Osteoblast (primary cell): ENCODE data around the gene SPTAN1. TPM values are rescaled to one million over a fixed set of nuclear protein-coding genes. Genes with fewer than 3 reads are reported as not detected.
A peak's percentile ranks its signal among the peaks of the same experiment; 100 is the strongest.

Experiments used
- DNase-seq: peaks from one replicate; pipeline ENCODE4 v3.0.0; 2011; ENCODE audit warnings: low spot score, mixed read lengths; ENCODE audit not compliant: insufficient read length; ENCODE audit errors: missing footprints
- H2AFZ ChIP-seq: 2 replicates; pipeline ENCODE4 v1.6.0; 2011; ENCODE audit warnings: mild to moderate bottlenecking, low read length
- H3K27ac ChIP-seq: 2 replicates; pipeline ENCODE4 v1.5.1; 2011; ENCODE audit warnings: mild to moderate bottlenecking, low read depth, low read length, moderate library complexity
- H3K27me3 ChIP-seq: 2 replicates; pipeline ENCODE4 v1.6.0; 2012; ENCODE audit warnings: mild to moderate bottlenecking, control low read depth, inconsistent platforms, low read length, moderate library complexity; ENCODE audit not compliant: insufficient read depth
- H3K36me3 ChIP-seq: 2 replicates; pipeline ENCODE4 v1.5.1; 2011; ENCODE audit warnings: mild to moderate bottlenecking, low read length, control low read depth, moderate library complexity; ENCODE audit not compliant: insufficient read depth
- H3K4me1 ChIP-seq: 2 replicates; pipeline ENCODE4 v1.5.1; 2011; ENCODE audit warnings: mild to moderate bottlenecking, low read length, control low read depth, moderate library complexity; ENCODE audit not compliant: insufficient read depth
- H3K4me2 ChIP-seq: 2 replicates; pipeline ENCODE4 v1.6.0; 2011; ENCODE audit warnings: mild to moderate bottlenecking, low read length; ENCODE audit not compliant: insufficient read depth
- H3K4me3 ChIP-seq: fragments of 200-600 bp; sonication (generic); 3 replicates; pipeline ENCODE4 v1.5.1; 2012; ENCODE audit warnings: mild to moderate bottlenecking, low read length, inconsistent platforms; ENCODE audit not compliant: insufficient read depth
- H3K79me2 ChIP-seq: 2 replicates; pipeline ENCODE4 v1.6.0; 2012; ENCODE audit warnings: mild to moderate bottlenecking, low read length, control low read depth, inconsistent platforms; ENCODE audit not compliant: insufficient read depth
- H3K9me3 ChIP-seq: 2 replicates; pipeline ENCODE4 v1.5.1; 2011; ENCODE audit warnings: low read depth, low read length, control low read depth
- H4K20me1 ChIP-seq: 2 replicates; pipeline ENCODE4 v1.6.0; 2012; ENCODE audit warnings: mild to moderate bottlenecking, low read length, control low read depth; ENCODE audit not compliant: insufficient read depth
- total RNA-seq: library from RNA; depleted of rRNA; stranded (reverse); fragments of >200 nt; gene quantifications from 2 replicates; pipeline ENCODE4 v1.2.3, GENCODE V29; 2012
- TF ChIP-seq, protein P1 (sequence below): IDR thresholded peaks from 2 replicates; pipeline ENCODE4 v1.5.1; 2011; ENCODE audit warnings: mild to moderate bottlenecking, low read depth, low read length, moderate library complexity; ENCODE audit errors: extremely low read depth

The SPTAN1 gene
- total RNA-seq, 1 donor: 354 TPM

DNA sequence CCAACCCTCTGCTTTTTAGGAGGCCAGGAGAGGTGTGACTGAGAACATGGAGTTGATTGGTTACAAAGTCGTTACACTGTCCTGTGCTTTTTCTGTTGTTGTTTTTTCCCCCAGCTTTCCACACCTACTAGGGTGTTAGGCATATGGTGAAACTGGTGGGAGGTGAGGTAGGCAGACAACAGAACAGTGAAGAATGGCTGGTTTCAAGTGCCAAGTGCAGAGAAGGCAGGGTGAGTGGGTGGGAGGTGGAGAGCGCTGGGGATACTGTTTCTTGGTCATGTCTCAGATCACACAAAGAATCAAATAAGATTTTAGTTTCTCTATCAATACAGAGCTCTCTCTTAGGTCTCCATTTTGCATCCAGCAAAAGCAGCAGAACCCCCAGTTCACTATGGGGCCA, 2.2 kb upstream of the SPTAN1 start:
- H4K20me1 ChIP-seq: peaks cover 25% of the 10 kb centered on the region
- peak overlapping the region; percentile 11 for H3K4me3 ChIP-seq
- H3K79me2 ChIP-seq: peaks cover 27% of the 10 kb centered on the region
- no peaks in the 10 kb centered on the region for H3K9me3 ChIP-seq
- no peaks in the 10 kb centered on the region for H3K27me3 ChIP-seq
- peak overlapping the region; percentile 90 for H3K4me2 ChIP-seq
- H3K36me3 ChIP-seq: no peaks in the 10 kb centered on the region
- no peak for DNase-seq
- H2AFZ ChIP-seq: peak overlapping the region; percentile 51
- TF ChIP-seq, protein P1, sequence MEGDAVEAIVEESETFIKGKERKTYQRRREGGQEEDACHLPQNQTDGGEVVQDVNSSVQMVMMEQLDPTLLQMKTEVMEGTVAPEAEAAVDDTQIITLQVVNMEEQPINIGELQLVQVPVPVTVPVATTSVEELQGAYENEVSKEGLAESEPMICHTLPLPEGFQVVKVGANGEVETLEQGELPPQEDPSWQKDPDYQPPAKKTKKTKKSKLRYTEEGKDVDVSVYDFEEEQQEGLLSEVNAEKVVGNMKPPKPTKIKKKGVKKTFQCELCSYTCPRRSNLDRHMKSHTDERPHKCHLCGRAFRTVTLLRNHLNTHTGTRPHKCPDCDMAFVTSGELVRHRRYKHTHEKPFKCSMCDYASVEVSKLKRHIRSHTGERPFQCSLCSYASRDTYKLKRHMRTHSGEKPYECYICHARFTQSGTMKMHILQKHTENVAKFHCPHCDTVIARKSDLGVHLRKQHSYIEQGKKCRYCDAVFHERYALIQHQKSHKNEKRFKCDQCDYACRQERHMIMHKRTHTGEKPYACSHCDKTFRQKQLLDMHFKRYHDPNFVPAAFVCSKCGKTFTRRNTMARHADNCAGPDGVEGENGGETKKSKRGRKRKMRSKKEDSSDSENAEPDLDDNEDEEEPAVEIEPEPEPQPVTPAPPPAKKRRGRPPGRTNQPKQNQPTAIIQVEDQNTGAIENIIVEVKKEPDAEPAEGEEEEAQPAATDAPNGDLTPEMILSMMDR: no peak
- H3K27ac ChIP-seq: peak overlapping the region; percentile 77
- H3K4me1 ChIP-seq: peaks cover 42% of the 10 kb centered on the region

DNA sequence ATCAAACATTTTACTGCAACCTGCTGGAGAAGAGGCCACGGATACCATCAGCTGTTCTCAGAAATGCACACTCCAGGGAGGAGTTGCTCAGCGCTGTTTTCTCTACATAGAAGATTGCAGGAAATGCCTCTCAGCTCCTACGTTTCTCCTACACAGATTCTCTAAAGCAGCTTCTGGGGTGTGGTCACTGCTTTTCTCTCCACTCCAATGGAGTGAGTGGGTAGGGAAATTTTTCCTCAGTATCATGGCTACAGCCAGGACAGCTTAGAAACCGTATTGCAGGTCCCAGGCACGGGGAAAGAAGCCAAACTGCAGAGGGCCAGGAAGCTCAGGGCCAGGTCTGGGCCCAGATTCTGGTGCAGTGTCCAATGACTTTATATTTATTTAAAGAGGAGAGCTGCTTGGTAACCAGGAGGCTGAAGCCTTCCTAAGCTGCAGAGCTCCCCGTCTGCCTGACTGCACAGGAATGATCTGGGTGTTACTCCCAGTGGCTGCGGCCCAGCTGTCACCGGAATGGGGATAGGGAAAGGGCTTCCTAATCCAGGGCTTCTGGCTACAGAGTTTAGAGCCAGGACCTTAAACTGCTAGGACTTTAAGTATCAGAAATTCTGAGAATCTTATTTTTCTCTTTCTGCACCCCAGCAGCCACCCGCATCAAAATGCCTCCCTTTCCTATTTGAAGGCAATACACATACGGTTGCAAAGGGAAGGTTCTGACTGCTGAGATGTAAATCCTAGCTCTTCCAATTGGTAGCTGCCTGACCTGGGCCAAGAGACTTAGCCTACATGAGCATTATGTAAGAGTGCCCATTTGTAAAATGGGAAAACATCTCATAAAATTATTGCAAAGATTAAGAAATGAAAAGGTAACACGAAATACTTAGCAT, 1.4 kb upstream of the SPTAN1 start:
- peak; percentile 26 for DNase-seq
- TF ChIP-seq, protein P1: no peak
- peaks cover 35% of the 10 kb centered on the region for H3K79me2 ChIP-seq
- H2AFZ ChIP-seq: peak overlapping the region; percentile 51
- H3K36me3 ChIP-seq: no peaks in the 10 kb centered on the region
- H3K4me1 ChIP-seq: peaks cover 49% of the 10 kb centered on the region
- H3K4me3 ChIP-seq: peak overlapping the region; percentile 93
- peaks cover 32% of the 10 kb centered on the region for H4K20me1 ChIP-seq
- no peaks in the 10 kb centered on the region for H3K27me3 ChIP-seq
- H3K4me2 ChIP-seq: peak overlapping the region; percentile 90
- H3K27ac ChIP-seq: peak overlapping the region; percentile 77
- H3K9me3 ChIP-seq: no peaks in the 10 kb centered on the region

DNA sequence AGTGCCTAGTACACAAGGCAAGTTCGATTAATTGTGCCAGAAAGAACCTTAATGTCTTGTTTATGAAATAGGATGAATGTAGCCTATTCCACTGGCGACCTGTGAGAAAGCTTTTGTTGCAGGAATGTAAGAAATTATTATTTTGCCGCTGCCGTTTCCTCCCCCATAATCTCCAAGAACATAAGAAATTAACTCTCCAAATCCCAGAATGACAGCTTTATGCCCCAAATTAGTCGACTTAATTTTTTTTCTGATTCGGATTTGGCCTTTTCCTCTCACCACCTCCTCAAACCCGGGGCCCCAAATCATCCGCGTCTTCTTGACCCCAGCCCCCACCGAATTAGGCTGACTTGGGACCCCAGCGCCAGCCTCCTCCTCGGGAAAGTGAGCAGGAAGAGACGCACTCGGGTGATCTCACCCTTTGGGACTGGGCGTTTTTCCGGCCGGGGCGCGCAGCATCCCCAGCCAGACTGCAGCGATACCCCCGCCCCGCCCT, 682 bp upstream of the SPTAN1 start:
- Histone ChIP-seq H2AFZ (peak overlapping the region; percentile 62), H3K4me1 (peaks cover 55% of the 10 kb centered on the region)
- peak; percentile 58 for DNase-seq

More for the DNA sequence above, 682 bp upstream of the SPTAN1 start:
- H3K4me2 ChIP-seq: peak overlapping the region; percentile 90
- peaks cover 3% of the 10 kb centered on the region for H3K36me3 ChIP-seq
- peaks cover 42% of the 10 kb centered on the region for H3K79me2 ChIP-seq
- peak overlapping the region; percentile 77 for H3K27ac ChIP-seq
- TF ChIP-seq, protein P1: no peak
- H3K27me3 ChIP-seq: no peaks in the 10 kb centered on the region
- peaks cover 38% of the 10 kb centered on the region for H4K20me1 ChIP-seq
- H3K9me3 ChIP-seq: no peaks in the 10 kb centered on the region
- peak overlapping the region; percentile 93 for H3K4me3 ChIP-seq
